Measurements from ENCODE around the gene MSH3. TPM values are rescaled to one million over a fixed set of nuclear protein-coding genes. Genes with fewer than 3 reads are reported as not detected.

MSH3 gene
- total RNA-seq, 8 experiments from 2014 or later: 9.7 to 25.1 (median 15.7) TPM

DNA sequence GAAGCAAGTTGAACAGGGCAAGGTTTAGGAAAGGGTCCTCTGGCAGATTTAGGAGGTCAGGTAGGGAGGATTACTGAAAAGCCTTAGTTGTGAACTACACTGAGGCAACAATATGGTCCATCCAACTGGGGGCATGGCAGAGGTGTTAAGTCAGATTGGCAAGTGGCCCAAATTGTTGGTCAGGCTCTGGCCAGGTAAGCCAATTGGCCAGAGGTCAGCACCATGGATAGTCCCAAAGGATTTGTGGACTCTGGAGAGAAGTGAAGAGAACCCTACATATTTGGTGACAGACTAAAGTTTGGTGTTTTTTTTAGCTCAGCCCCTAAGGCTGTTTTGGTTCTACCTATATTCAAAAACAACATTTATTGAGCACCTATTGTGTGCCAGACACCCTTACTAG, 266.6 kb downstream of the MSH3 start:
- Histone ChIP-seq H3K4me3 (no peak overlapping the region), H3K27ac (no peak overlapping the region), H3K4me1 (replicated peaks in 1 of 2) (peaks cover 5 to 10% of the 10 kb centered on the region in 2 donors)
- ATAC-seq (replicated peaks in 6 of 8): no peak
- in situ Hi-C loops (cut with MboI; ENCODE audit: low pct_unique_long_range_greater_than_20kb in 2 of 9, low sequenced_read_pairs in 9 of 9, unreplicated experiment in 9 of 9): no loop called here

GRCh38 chr5:80925931-80926330, 271.5 kb downstream of the MSH3 start:
- Histone ChIP-seq H3K4me3 (no peak overlapping the region), H3K4me1 (replicated peaks in 1 of 2) (peaks cover 0 to 6% of the 10 kb centered on the region in 2 donors), H3K27ac (no peak overlapping the region)
- in situ Hi-C loops (cut with MboI; ENCODE audit: low pct_unique_long_range_greater_than_20kb in 2 of 9, low sequenced_read_pairs in 9 of 9, unreplicated experiment in 9 of 9): no loop called here
- 80 to 100% (median 92%) methylated on average over 1 of the region's 1 CpG; no CpG with 5 or more reads in 2 of the 10 experiments for WGBS, 10 experiments
- no peak for ATAC-seq (replicated peaks in 6 of 8)

Other genes starting within 250 kb of the MSH3 start
- gene ZFYVE16, start 246.6 kb upstream of the MSH3 start, total RNA-seq: 10 to 100 TPM; 20.6 to 42.2 (median 36.5) TPM
- 1 to 10 TPM; 1.7 to 5.1 (median 2.2) TPM for gene FAM151B, start 166.6 kb upstream of the MSH3 start, total RNA-seq
- under 1 TPM in 6 of 8 experiments, not detected in 2; 0.04 to 0.29 (median 0.25) TPM for gene ANKRD34B, start 84.4 kb upstream of the MSH3 start, total RNA-seq
- 10 to 100 TPM in 5 of 8 experiments, 1 to 10 TPM in 3; 7.2 to 87.3 (median 16.4) TPM for gene DHFR, start 331 bp downstream of the MSH3 start, total RNA-seq

Measured in motor neuron (in vitro differentiated cells).